Breast epithelium (tissue), 4 donors: ENCODE data around the gene CLIP1. TPM values are rescaled to one million over a fixed set of nuclear protein-coding genes. Genes with fewer than 3 reads are reported as not detected.

Source experiments
- DNase-seq, 2 donors: peaks; one replicate each; pipeline ENCODE4 v3.0.0-alpha.2; 2019; ENCODE audit warnings: low spot score in 2 of 2
- H3K27ac ChIP-seq, 2 donors: fragments of 200-600 bp; sonication (generic) in 1 of 2; one replicate each; pipeline ENCODE4 v1.5.1; 2016 to 2019; ENCODE audit warnings: mild to moderate bottlenecking in 1 of 2
- H3K27me3 ChIP-seq, 2 donors: fragments of 200-600 bp; sonication (generic) in 1 of 2; one replicate each; pipeline versions ENCODE4 v1.5.1 to v1.6.0; 2017 to 2019; ENCODE audit warnings: control low read depth in 1 of 2, mild to moderate bottlenecking in 1 of 2
- H3K36me3 ChIP-seq: fragments of 200-600 bp; one replicate; pipeline ENCODE4 v1.5.1; 2019
- H3K4me1 ChIP-seq, 2 donors: fragments of 200-600 bp; sonication (generic); one replicate each; pipeline ENCODE4 v1.5.1; 2016 to 2019; ENCODE audit warnings: control low read depth in 1 of 2
- H3K4me3 ChIP-seq, 3 donors: fragments of 200-600 bp; sonication (generic); 1 replicate in 2 of 3; 2 replicates in 1 of 3; pipeline ENCODE4 v1.5.1; 2016 to 2019; ENCODE audit warnings: mild to moderate bottlenecking in 3 of 3, moderate library complexity in 2 of 3
- H3K9me3 ChIP-seq, 2 donors: fragments of 200-600 bp; sonication (generic) in 1 of 2; one replicate each; pipeline ENCODE4 v1.5.1; 2016 to 2019; ENCODE audit warnings: control low read depth in 1 of 2
- POLR2A ChIP-seq: fragments of 450-650 bp; IDR thresholded peaks from one replicate; pipeline ENCODE4 v1.6.1; 2016; ENCODE audit warnings: antibody characterized with exemption, mild to moderate bottlenecking, moderate library complexity
- POLR2AphosphoS5 ChIP-seq, 3 donors: sonication (generic); formaldehyde crosslinking; IDR thresholded peaks; one replicate each; pipeline ENCODE4 v1.6.1; 2017; ENCODE audit warnings: antibody characterized with exemption in 3 of 3
- intact Hi-C: fragments of 100-400 bp; cut with DNase I; formaldehyde crosslinking; loops from one replicate; pipeline ENCODE4 v1.15.1; 2023; ENCODE audit warnings: low total_unique reads
- total RNA-seq, 3 donors: library from RNA; depleted of rRNA; stranded (reverse); fragments of >200 nt; gene quantifications; one replicate each; pipeline ENCODE4 v1.1.0, GENCODE V29; 2016
- TF ChIP-seq, protein P1 (sequence below), 3 donors: fragments of 450-650 bp; IDR thresholded peaks; one replicate each; pipeline ENCODE4 v1.5.1; 2016 to 2017; ENCODE audit warnings: antibody characterized with exemption in 3 of 3, mild to moderate bottlenecking in 3 of 3, moderate library complexity in 3 of 3

CLIP1 gene
- total RNA-seq, 3 donors from 2014 or later = 86.9 to 126 (median 108) TPM

- H3K4me1 ChIP-seq = no peaks in the 10 kb centered on the region
- H3K9me3 ChIP-seq = no peaks in the 10 kb centered on the region
- DNase-seq = no peak
- H3K27ac ChIP-seq = no peak overlapping the region
- no peaks in the 10 kb centered on the region for H3K36me3 ChIP-seq
- H3K4me3 ChIP-seq = no peak overlapping the region
- intact Hi-C loops = loop anchor here (5.0 kb wide), 1 partner anchor 517 kb away; the partner anchor contains the start of gene RHOF
- TF ChIP-seq POLR2A (no peak), POLR2AphosphoS5 (IDR thresholded peaks at IDR 0.05) (no peak)
- TF ChIP-seq, protein P1, sequence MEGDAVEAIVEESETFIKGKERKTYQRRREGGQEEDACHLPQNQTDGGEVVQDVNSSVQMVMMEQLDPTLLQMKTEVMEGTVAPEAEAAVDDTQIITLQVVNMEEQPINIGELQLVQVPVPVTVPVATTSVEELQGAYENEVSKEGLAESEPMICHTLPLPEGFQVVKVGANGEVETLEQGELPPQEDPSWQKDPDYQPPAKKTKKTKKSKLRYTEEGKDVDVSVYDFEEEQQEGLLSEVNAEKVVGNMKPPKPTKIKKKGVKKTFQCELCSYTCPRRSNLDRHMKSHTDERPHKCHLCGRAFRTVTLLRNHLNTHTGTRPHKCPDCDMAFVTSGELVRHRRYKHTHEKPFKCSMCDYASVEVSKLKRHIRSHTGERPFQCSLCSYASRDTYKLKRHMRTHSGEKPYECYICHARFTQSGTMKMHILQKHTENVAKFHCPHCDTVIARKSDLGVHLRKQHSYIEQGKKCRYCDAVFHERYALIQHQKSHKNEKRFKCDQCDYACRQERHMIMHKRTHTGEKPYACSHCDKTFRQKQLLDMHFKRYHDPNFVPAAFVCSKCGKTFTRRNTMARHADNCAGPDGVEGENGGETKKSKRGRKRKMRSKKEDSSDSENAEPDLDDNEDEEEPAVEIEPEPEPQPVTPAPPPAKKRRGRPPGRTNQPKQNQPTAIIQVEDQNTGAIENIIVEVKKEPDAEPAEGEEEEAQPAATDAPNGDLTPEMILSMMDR (IDR thresholded peaks at IDR 0.05) = no peak
- no peaks in the 10 kb centered on the region for H3K27me3 ChIP-seq
Observed at GRCh38 chr12:122309564-122310121, 112.8 kb downstream of the CLIP1 start.

GRCh38 chr12:122308811-122309210 lies 113.7 kb downstream of the CLIP1 start:
- no peak for DNase-seq
- no peaks in the 10 kb centered on the region for H3K4me1 ChIP-seq
- no peaks in the 10 kb centered on the region for H3K9me3 ChIP-seq
- no peak overlapping the region for H3K4me3 ChIP-seq
- H3K27ac ChIP-seq = no peak overlapping the region
- no peaks in the 10 kb centered on the region for H3K36me3 ChIP-seq
- TF ChIP-seq, protein P1 (IDR thresholded peaks at IDR 0.05) = no peak
- TF ChIP-seq POLR2AphosphoS5 (IDR thresholded peaks at IDR 0.05) (no peak), POLR2A (no peak)
- intact Hi-C loops = loop anchor here (5.0 kb wide), 1 partner anchor 517 kb away; the partner anchor contains the start of gene RHOF
- H3K27me3 ChIP-seq = no peaks in the 10 kb centered on the region

- Histone ChIP-seq H3K9me3 (no peaks in the 10 kb centered on the region), H3K27me3 (no peaks in the 10 kb centered on the region), H3K4me1 (no peaks in the 10 kb centered on the region), H3K36me3 (no peaks in the 10 kb centered on the region), H3K27ac (no peak overlapping the region), H3K4me3 (no peak overlapping the region)
- intact Hi-C loops = loop anchor here (5.0 kb wide), 1 partner anchor 514 kb away; the partner anchor contains the start of gene RHOF
- TF ChIP-seq, protein P1 (IDR thresholded peaks at IDR 0.05) = no peak
- TF ChIP-seq POLR2AphosphoS5 (IDR thresholded peaks at IDR 0.05) (no peak), POLR2A (no peak)
- no peak for DNase-seq
Observed at GRCh38 chr12:122306407-122306806, 116.1 kb downstream of the CLIP1 start.

- H3K9me3 ChIP-seq = no peaks in the 10 kb centered on the region
- TF ChIP-seq, protein P1 (IDR thresholded peaks at IDR 0.05) = no peak
- TF ChIP-seq POLR2A (no peak), POLR2AphosphoS5 (IDR thresholded peaks at IDR 0.05) (no peak)
- no peaks in the 10 kb centered on the region for H3K4me1 ChIP-seq
- no peak overlapping the region for H3K4me3 ChIP-seq
- intact Hi-C loops = loop anchor here (5.0 kb wide), 1 partner anchor 513 kb away; the partner anchor contains the start of gene RHOF
- H3K27ac ChIP-seq = no peak overlapping the region
- DNase-seq = no peak
- H3K36me3 ChIP-seq = no peaks in the 10 kb centered on the region
- H3K27me3 ChIP-seq = no peaks in the 10 kb centered on the region
Observed at GRCh38 chr12:122304924-122305323, 117.5 kb downstream of the CLIP1 start.

GRCh38 chr12:122303068-122303467 lies 119.4 kb downstream of the CLIP1 start:
- H3K27me3 ChIP-seq = no peaks in the 10 kb centered on the region
- DNase-seq = no peak
- TF ChIP-seq, protein P1 (IDR thresholded peaks at IDR 0.05) = no peak
- TF ChIP-seq POLR2A = no peak
- no peak for TF ChIP-seq POLR2AphosphoS5 (IDR thresholded peaks at IDR 0.05)
- intact Hi-C loops = no loop called here
- no peak overlapping the region for H3K27ac ChIP-seq
- H3K4me1 ChIP-seq = no peaks in the 10 kb centered on the region
- H3K36me3 ChIP-seq = no peaks in the 10 kb centered on the region
- H3K4me3 ChIP-seq = no peak overlapping the region
- H3K9me3 ChIP-seq = no peaks in the 10 kb centered on the region
